HL-60 (cell line): ENCODE measurements around the gene MEN1.

Experiments used
- DNase-seq, 2 experiments: peaks; one replicate each; pipeline ENCODE4 v3.0.0-alpha.2; 2010 to 2020; ENCODE audit warnings: low read depth in 1 of 2, low spot score in 1 of 2
- H3K27ac ChIP-seq: fragments of 250-450 bp; sonication (Bioruptor Pico); replicated peaks from 2 replicates; pipeline ENCODE4 v1.5.1; 2020; ENCODE audit warnings: mild to moderate bottlenecking, moderate library complexity
- H3K27me3 ChIP-seq: fragments of 250-450 bp; sonication (Bioruptor Pico); 2 replicates; pipeline ENCODE4 v1.5.1; 2021; ENCODE audit warnings: mild to moderate bottlenecking, moderate library complexity; ENCODE audit not compliant: insufficient read depth, poor library complexity, severe bottlenecking
- H3K4me3 ChIP-seq: replicated peaks from 2 replicates; pipeline ENCODE4 v1.5.1; 2011; ENCODE audit warnings: mild to moderate bottlenecking, control low read depth, low read length; ENCODE audit not compliant: insufficient read depth
- CTCF ChIP-seq: IDR thresholded peaks from one replicate; pipeline ENCODE4 v1.5.1; 2011; ENCODE audit warnings: low read length, control low read depth, inconsistent platforms; ENCODE audit not compliant: insufficient read depth
- GABPA ChIP-seq: IDR thresholded peaks from 2 replicates; pipeline ENCODE4 v1.6.1; 2012; ENCODE audit warnings: low read depth
- POLR2AphosphoS5 ChIP-seq: IDR thresholded peaks from 2 replicates; pipeline ENCODE4 v1.6.1; 2012; ENCODE audit warnings: low read depth
- REST ChIP-seq: IDR thresholded peaks from 2 replicates; pipeline ENCODE4 v1.6.1; 2012; ENCODE audit warnings: low read depth; ENCODE audit not compliant: insufficient replicate concordance
- SPI1 ChIP-seq: IDR thresholded peaks from 2 replicates; pipeline ENCODE4 v1.6.1; 2012; ENCODE audit warnings: low read depth, mild to moderate bottlenecking, borderline replicate concordance

Gene MEN1

DNA sequence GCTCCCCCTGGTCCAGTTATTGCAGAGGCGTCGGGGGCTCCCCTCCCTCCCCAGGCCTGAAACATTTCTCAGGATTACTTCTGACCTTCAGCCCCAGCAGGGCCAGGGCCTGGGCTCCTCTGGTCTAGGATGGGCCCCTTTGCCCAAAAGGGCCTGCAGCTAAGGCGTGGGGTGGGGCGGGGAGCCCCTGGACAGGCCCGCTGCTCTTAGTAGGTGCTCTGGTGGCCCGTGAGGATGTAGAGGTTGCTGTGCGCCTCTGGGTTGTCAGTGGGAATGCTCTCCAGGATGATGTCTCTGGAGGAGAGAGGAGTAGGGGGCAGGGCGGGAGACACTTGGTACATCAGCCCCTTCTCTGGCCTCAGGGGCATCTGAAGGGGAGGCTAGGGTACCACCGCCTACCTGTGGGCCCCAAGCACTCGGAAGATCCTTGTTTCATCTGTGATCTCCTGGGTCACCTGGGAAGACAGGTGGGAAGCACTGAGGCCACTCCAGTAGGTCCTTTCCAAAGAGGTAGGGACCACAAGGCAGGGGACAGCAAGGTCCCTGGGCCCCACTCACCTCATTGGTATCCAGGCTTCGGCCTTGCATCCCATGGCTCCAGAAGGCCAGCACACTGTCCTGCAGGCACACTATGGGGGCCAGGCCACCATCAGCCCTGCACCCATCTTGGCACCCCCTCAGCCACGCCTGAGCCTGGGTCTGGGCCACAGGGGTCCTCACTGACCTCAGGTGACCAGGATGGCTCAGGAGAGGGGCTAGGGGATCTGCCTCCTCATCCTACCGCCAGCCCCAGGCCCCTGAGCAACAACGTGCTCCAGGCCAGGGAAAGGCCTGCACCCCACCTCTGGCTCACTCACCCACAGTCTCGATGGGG is 20.8 kb downstream of the MEN1 start:
- Histone ChIP-seq H3K27ac (no peak overlapping the region), H3K4me3 (no peak overlapping the region), H3K27me3 (no peaks in the 10 kb centered on the region)
- no peak for DNase-seq
- TF ChIP-seq REST (no peak), POLR2AphosphoS5 (no peak), SPI1 (no peak)

DNA sequence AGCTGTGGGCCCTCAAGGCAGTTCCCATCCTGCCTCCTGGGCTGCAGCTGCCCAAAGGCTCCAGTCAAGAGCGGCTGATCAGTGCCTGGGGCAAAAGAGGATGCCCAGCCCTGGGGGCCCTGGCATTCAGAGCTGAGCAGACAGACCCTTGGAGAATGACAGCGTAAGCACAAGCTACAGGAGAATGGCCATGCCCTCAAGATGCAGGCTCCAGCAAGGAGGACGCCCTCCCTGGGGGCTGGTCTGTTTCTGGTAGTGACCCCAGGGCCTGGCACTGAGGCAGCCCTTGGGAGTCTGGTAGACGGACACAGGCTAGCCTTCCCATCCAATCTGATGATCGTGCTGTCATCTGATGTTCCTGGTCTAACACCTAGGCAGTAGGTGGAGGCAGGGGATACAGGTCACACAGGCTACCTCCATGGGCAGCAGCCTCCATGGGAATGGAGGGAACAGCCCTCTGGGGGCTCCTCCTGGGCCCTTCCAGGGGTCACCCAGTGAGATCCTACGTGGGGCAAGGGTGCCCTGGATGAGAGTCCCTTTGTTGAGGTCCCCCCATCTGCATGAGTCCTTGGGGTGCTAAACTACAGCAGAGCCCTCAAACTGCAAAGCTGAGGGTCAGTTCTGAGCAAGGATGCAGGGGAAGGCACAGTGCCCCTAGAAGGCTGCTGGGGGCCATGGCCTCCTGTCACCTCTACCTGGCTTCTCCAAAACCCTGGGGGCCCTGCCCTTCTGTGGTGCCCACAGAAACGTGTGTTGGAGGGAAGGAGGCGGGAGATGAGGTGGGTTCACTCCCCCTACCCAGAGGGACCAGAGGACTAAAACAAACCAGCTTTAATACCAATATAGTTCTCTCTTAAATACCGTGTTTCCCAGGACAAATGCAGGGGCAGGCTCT is 21.8 kb downstream of the MEN1 start:
- no peak for TF ChIP-seq REST
- no peak for TF ChIP-seq POLR2AphosphoS5
- TF ChIP-seq CTCF = no peak
- no peak for TF ChIP-seq GABPA
- no peak for TF ChIP-seq SPI1
- no peak overlapping the region for H3K27ac ChIP-seq
- H3K27me3 ChIP-seq = no peaks in the 10 kb centered on the region
- DNase-seq = no peak
- H3K4me3 ChIP-seq = no peak overlapping the region

- no peaks in the 10 kb centered on the region for H3K27me3 ChIP-seq
- TF ChIP-seq CTCF (peak; percentile 97), SPI1 (no peak)
- DNase-seq = peak in 1 of 2 experiments; percentile 79
- no peak overlapping the region for H3K4me3 ChIP-seq
- no peak overlapping the region for H3K27ac ChIP-seq
Observed at GRCh38 chr11:64787526-64788320, 22.6 kb downstream of the MEN1 start.

- DNase-seq = no peak
- no peak overlapping the region for H3K27ac ChIP-seq
- no peak for TF ChIP-seq SPI1
- TF ChIP-seq REST = no peak
- TF ChIP-seq GABPA = no peak
- TF ChIP-seq CTCF = no peak
- TF ChIP-seq POLR2AphosphoS5 = no peak
- H3K4me3 ChIP-seq = no peak overlapping the region
- no peaks in the 10 kb centered on the region for H3K27me3 ChIP-seq
Observed at GRCh38 chr11:64786308-64786707, 24.0 kb downstream of the MEN1 start.
